ENCODE data around the gene EP400. TPM values are rescaled to one million over a fixed set of nuclear protein-coding genes. Genes with fewer than 3 reads are reported as not detected.

EP400 gene
- total RNA-seq, 1 experiment from 2014 or later: 61.7 TPM

DNA sequence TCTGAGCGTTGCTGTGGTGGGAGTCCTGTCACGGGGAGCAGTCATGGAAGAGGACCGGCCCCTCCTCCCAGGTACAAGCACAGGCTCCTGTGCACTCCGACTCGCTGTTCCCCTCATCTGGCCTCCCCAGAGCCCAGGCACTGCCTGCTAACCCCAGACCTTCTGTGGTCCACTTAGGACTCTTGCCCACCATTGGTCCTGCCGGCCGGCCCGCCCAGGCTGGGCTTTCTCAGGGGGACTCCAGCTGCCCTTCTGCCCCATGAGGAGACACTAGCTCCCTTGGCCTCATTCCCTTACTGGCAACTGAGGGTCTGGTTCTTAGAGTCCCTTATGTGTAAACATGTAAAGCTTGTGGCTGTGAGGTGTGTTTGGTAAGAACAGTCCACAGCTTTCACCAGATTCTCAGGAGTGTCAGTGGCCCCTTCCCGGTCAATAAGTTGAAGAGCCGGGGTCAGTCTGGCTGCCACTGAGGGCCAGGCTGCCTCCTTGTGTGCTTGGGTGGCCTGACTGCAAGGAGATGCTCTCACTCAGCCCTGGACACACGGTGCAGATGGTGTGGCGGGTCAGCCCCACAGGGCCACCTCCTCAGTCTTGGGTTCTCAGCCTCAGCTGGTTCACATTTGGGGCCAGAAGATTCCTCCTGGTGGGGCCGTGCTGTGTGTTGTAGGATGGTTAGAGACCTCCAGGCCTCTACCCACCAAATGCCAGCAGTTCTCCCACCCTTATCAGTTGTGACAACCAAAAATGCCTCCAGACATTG, 150.7 kb downstream of the EP400 start:
- H3K9ac ChIP-seq (ENCODE audit: extremely low read depth, insufficient read length, low read length): no peak overlapping the region

More for the DNA sequence above, 150.7 kb downstream of the EP400 start:
- Histone ChIP-seq H3K27ac (ENCODE audit: insufficient read length, low read depth, low read length) (no peak overlapping the region), H3T11ph (ENCODE audit: low read length) (no peak overlapping the region), H3K4me2 (ENCODE audit: insufficient read depth, insufficient read length, low read length) (no peak overlapping the region), H2BK5ac (ENCODE audit: insufficient read length, low read length) (no peak overlapping the region), H4K8ac (replicated peaks; ENCODE audit: insufficient read length, low read depth, low read length) (no peak overlapping the region), H3K23me2 (ENCODE audit: insufficient read length, low read depth, low read length, poor library complexity, severe bottlenecking) (no peaks in the 10 kb centered on the region), H4K5ac (ENCODE audit: insufficient read length, low read depth, low read length) (no peak overlapping the region), H2BK120ac (ENCODE audit: low read depth, low read length, poor library complexity, severe bottlenecking) (no peak overlapping the region), H4K20me1 (ENCODE audit: control insufficient read depth, insufficient read depth, insufficient read length) (no peaks in the 10 kb centered on the region), H2AK5ac (ENCODE audit: insufficient read length, low read length) (no peak overlapping the region), H3K4me1 (ENCODE audit: insufficient read depth, low read length) (no peaks in the 10 kb centered on the region; the same call in 1 of the 2 replicates), H3K18ac (ENCODE audit: insufficient read length, low read depth, low read length) (no peak overlapping the region), H2BK12ac (ENCODE audit: insufficient read length, low read depth, low read length) (no peak overlapping the region), H3K23ac (ENCODE audit: insufficient read length, low read depth, low read length) (no peak overlapping the region), H3K56ac (ENCODE audit: insufficient read length, low read depth, low read length) (no peak overlapping the region), H4K91ac (ENCODE audit: insufficient read length, low read depth, low read length) (no peak overlapping the region), H2BK15ac (ENCODE audit: low read depth, low read length) (no peak overlapping the region), H3K79me2 (ENCODE audit: insufficient read depth, low read length) (no peaks in the 10 kb centered on the region), H3K9me3 (ENCODE audit: control insufficient read depth, low read depth, low read length) (no peaks in the 10 kb centered on the region), H3K79me1 (ENCODE audit: insufficient read depth, low read depth, low read length, poor library complexity, severe bottlenecking) (no peaks in the 10 kb centered on the region), H3K27me3 (ENCODE audit: insufficient read depth, low read length) (no peaks in the 10 kb centered on the region), H2AFZ (ENCODE audit: low read length) (no peak overlapping the region), H3K4ac (ENCODE audit: low read depth, low read length) (no peak overlapping the region), H2BK20ac (ENCODE audit: low read depth, low read length, poor library complexity, severe bottlenecking) (no peak overlapping the region), H3K14ac (ENCODE audit: insufficient read depth, low read length) (no peak overlapping the region)
- Mint-ChIP-seq H3K27ac (no peak overlapping the region), H3K27me3 (ENCODE audit: low read depth) (no peaks in the 10 kb centered on the region), H3K36me3 (ENCODE audit: insufficient read depth in 1 of 3, low read depth in 3 of 3) (peaks cover 13 to 48% (median 31%) of the 10 kb centered on the region in 3 experiments), H3K9me3 (peaks cover 5 to 6% of the 10 kb centered on the region in 2 experiments), H3K4me1 (peaks cover 11 to 15% of the 10 kb centered on the region in 2 experiments), H3K4me3 (no peak overlapping the region)
- no CpG with 5 or more reads among the region's 13 CpGs for WGBS (ENCODE audit: extremely low coverage, insufficient read length, low lambda C conversion rate)
- TF ChIP-seq, protein P1, sequence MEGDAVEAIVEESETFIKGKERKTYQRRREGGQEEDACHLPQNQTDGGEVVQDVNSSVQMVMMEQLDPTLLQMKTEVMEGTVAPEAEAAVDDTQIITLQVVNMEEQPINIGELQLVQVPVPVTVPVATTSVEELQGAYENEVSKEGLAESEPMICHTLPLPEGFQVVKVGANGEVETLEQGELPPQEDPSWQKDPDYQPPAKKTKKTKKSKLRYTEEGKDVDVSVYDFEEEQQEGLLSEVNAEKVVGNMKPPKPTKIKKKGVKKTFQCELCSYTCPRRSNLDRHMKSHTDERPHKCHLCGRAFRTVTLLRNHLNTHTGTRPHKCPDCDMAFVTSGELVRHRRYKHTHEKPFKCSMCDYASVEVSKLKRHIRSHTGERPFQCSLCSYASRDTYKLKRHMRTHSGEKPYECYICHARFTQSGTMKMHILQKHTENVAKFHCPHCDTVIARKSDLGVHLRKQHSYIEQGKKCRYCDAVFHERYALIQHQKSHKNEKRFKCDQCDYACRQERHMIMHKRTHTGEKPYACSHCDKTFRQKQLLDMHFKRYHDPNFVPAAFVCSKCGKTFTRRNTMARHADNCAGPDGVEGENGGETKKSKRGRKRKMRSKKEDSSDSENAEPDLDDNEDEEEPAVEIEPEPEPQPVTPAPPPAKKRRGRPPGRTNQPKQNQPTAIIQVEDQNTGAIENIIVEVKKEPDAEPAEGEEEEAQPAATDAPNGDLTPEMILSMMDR (conservative IDR thresholded peaks at IDR 0.05): no peak
- no peak for DNase-seq
